SU-DHL-6 (cell line): ENCODE data around the gene SPHKAP.

Experiments
- H2AFZ ChIP-seq: fragments of 200-600 bp; sonication (generic); 2 replicates; pipeline ENCODE4 v1.6.1; 2014; ENCODE audit warnings: low read depth, mild to moderate bottlenecking, moderate library complexity, mixed read lengths, antibody characterized with exemption, low read length; ENCODE audit not compliant: severe bottlenecking
- H3F3A ChIP-seq: fragments of 200-600 bp; shearing (Covaris generic); 2 replicates; pipeline ENCODE4 v1.6.0; 2016; ENCODE audit warnings: antibody characterized with exemption, mild to moderate bottlenecking; ENCODE audit not compliant: insufficient read depth
- H3K27ac ChIP-seq: fragments of 200-600 bp; sonication (generic); 2 replicates; pipeline ENCODE4 v1.5.1; 2016; ENCODE audit warnings: low read depth, mild to moderate bottlenecking, low read length, moderate library complexity, mixed read lengths
- H3K27me3 ChIP-seq: fragments of 200-600 bp; sonication (generic), shearing (Covaris generic); 2 replicates; pipeline ENCODE4 v1.6.0; 2014; ENCODE audit warnings: mild to moderate bottlenecking, low read length
- H3K36me3 ChIP-seq: fragments of 200-600 bp; sonication (generic); 2 replicates; pipeline ENCODE4 v1.6.1; 2014; ENCODE audit warnings: mild to moderate bottlenecking, low read length, mixed read lengths
- H3K4me2 ChIP-seq: fragments of 300-600, 200-600 bp; shearing (Covaris generic), sonication (generic); 2 replicates; pipeline ENCODE4 v1.6.0; 2014; ENCODE audit warnings: low read length, low read depth, mild to moderate bottlenecking; ENCODE audit not compliant: poor library complexity, severe bottlenecking
- H3K4me3 ChIP-seq: fragments of 200-600 bp; sonication (generic); 2 replicates; pipeline ENCODE4 v1.5.1; 2014; ENCODE audit warnings: antibody characterized with exemption, low read length, mild to moderate bottlenecking, mixed read lengths; ENCODE audit not compliant: insufficient read depth, poor library complexity, severe bottlenecking
- H3K79me2 ChIP-seq: fragments of 200-600 bp; sonication (generic); 2 replicates; pipeline ENCODE4 v1.6.1; 2014; ENCODE audit warnings: mild to moderate bottlenecking, low read length, moderate library complexity; ENCODE audit not compliant: insufficient read depth
- H3K9ac ChIP-seq: fragments of 200-600 bp; sonication (generic); 2 replicates; pipeline ENCODE4 v1.7.0; 2014; ENCODE audit warnings: mild to moderate bottlenecking, low read length
- H3K9me2 ChIP-seq: fragments of 200-600 bp; sonication (generic); replicated peaks from 2 replicates; pipeline ENCODE4 v1.6.1; 2014; ENCODE audit warnings: low read length; ENCODE audit not compliant: insufficient read depth
- H3K9me3 ChIP-seq: fragments of 200-600 bp; sonication (generic); 2 replicates; pipeline ENCODE4 v1.6.1; 2014; ENCODE audit warnings: low read length, mixed read lengths; ENCODE audit not compliant: insufficient read depth
- H4K20me1 ChIP-seq: fragments of 200-600 bp; sonication (generic); 2 replicates; pipeline ENCODE4 v1.6.1; 2014; ENCODE audit warnings: low read depth, mild to moderate bottlenecking, antibody characterized with exemption, low read length, moderate library complexity, mixed read lengths
- EZH2phosphoT487 ChIP-seq: fragments of 200-600 bp; sonication (generic), shearing (Covaris generic); conservative IDR thresholded peaks from 2 replicates; pipeline ENCODE4 v1.6.1; 2018; ENCODE audit warnings: mild to moderate bottlenecking, antibody characterized with exemption, low read length, moderate library complexity, mixed read lengths
- TF ChIP-seq, protein P1 (sequence below): fragments of 200-600 bp; sonication (generic); IDR thresholded peaks from one replicate; pipeline ENCODE4 v1.5.1; 2017; ENCODE audit warnings: antibody characterized with exemption, mild to moderate bottlenecking, low read length, moderate library complexity; ENCODE audit not compliant: insufficient read depth, poor library complexity, severe bottlenecking

SPHKAP gene

DNA sequence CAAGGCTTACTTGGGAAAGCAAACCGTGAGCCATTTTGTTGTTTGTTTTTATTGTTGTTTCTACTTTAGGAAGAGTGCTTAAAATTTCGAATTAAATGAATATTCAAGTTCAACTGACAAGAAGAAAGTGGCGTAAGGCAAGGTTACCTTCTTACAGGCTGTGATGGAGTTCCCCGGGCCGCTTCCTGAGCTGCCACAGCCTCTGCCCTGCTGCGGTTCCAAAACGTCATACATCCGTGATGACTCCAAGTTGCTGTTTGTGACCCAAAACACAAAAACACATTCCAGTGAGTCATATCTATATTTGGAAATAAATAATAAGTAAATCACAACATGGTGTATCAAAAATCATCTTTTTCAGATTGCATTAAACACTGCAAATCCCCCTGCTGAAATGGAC, 49.7 kb downstream of the SPHKAP start:
- no peaks in the 10 kb centered on the region for H3K9me2 ChIP-seq

DNA sequence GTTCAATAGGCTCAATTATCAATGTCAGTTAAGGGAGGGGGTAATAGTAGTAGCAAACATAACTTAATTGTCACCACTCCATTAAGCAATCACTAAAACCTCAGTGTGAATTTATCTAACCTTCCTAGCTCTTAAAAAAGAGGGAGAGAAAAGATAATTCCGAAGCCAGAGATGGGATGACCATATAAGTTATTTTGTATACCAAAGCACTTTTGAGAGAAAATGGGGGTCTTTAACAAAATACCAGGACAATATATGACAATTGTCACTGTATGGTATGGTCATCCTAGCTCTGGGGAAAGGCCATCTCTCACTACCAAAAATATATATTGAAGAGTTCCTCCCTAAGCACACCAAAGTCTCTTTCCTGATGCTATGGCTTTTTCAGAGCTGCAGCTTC, 55.1 kb downstream of the SPHKAP start:
- TF ChIP-seq EZH2phosphoT487: no peak
- no peaks in the 10 kb centered on the region for H4K20me1 ChIP-seq
- H2AFZ ChIP-seq: no peak overlapping the region

More for the DNA sequence above, 49.7 kb downstream of the SPHKAP start:
- Histone ChIP-seq H3K9ac (no peak overlapping the region), H3K27ac (no peak overlapping the region), H3K79me2 (no peaks in the 10 kb centered on the region), H3K9me3 (no peaks in the 10 kb centered on the region), H2AFZ (no peak overlapping the region), H3K4me2 (no peak overlapping the region), H3K27me3 (no peaks in the 10 kb centered on the region), H3K4me3 (no peak overlapping the region), H4K20me1 (no peaks in the 10 kb centered on the region), H3K36me3 (no peaks in the 10 kb centered on the region), H3F3A (no peaks in the 10 kb centered on the region)
- TF ChIP-seq, protein P1, sequence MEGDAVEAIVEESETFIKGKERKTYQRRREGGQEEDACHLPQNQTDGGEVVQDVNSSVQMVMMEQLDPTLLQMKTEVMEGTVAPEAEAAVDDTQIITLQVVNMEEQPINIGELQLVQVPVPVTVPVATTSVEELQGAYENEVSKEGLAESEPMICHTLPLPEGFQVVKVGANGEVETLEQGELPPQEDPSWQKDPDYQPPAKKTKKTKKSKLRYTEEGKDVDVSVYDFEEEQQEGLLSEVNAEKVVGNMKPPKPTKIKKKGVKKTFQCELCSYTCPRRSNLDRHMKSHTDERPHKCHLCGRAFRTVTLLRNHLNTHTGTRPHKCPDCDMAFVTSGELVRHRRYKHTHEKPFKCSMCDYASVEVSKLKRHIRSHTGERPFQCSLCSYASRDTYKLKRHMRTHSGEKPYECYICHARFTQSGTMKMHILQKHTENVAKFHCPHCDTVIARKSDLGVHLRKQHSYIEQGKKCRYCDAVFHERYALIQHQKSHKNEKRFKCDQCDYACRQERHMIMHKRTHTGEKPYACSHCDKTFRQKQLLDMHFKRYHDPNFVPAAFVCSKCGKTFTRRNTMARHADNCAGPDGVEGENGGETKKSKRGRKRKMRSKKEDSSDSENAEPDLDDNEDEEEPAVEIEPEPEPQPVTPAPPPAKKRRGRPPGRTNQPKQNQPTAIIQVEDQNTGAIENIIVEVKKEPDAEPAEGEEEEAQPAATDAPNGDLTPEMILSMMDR: no peak
- TF ChIP-seq EZH2phosphoT487: no peak

DNA sequence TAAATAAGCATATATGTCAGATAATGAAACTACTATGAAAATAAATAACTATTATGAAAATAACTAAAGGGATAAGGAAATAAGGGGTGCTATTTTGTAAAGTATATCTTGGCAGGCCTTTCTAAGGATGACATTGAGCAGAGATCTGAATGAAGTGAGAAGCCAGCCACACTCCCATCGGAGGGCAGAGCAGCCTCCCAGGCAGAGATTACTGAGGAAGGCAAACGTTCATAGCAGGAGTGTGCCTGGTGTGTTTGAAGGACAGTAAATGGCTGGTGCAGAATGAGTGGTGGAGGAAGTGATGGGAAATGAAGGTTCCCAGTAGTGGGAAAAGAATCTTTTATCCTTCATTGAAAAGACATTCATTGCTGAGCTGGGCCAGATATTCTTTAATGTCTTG, 62.5 kb downstream of the SPHKAP start:
- no peak overlapping the region for H3K27ac ChIP-seq
- no peak overlapping the region for H2AFZ ChIP-seq
- no peaks in the 10 kb centered on the region for H3K79me2 ChIP-seq
- TF ChIP-seq, protein P1: no peak
- TF ChIP-seq EZH2phosphoT487: no peak
- H3K9ac ChIP-seq: no peak overlapping the region
- H4K20me1 ChIP-seq: no peaks in the 10 kb centered on the region
- no peaks in the 10 kb centered on the region for H3K9me3 ChIP-seq
- no peak overlapping the region for H3K4me2 ChIP-seq
- H3K36me3 ChIP-seq: no peaks in the 10 kb centered on the region
- H3K27me3 ChIP-seq: no peaks in the 10 kb centered on the region
- H3K4me3 ChIP-seq: no peak overlapping the region
- H3F3A ChIP-seq: no peaks in the 10 kb centered on the region
- no peaks in the 10 kb centered on the region for H3K9me2 ChIP-seq

More for the DNA sequence above, 55.1 kb downstream of the SPHKAP start:
- Histone ChIP-seq H3K4me3 (no peak overlapping the region), H3K36me3 (no peaks in the 10 kb centered on the region), H3F3A (no peaks in the 10 kb centered on the region), H3K4me2 (no peak overlapping the region), H3K27ac (no peak overlapping the region), H3K9ac (no peak overlapping the region), H3K27me3 (no peaks in the 10 kb centered on the region), H3K9me3 (no peaks in the 10 kb centered on the region), H3K79me2 (no peaks in the 10 kb centered on the region), H3K9me2 (no peaks in the 10 kb centered on the region)

DNA sequence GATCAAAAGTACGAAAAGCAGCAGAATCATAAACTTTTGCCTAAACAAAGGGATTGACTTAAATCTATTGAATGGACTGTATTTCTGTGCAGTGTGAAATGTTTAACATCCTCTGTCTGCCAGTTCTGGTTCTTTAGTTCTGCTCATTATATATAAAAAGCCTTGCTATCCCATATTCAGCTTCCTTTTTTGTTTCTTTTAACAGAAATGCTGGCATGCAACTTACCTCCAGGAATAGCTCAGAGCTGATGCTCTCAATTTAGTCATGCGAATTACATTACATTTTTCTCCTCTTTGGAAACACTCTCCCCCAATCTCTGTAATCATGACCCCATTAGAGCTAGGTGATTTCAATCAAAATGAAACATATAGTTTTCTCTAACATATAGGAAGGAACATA, 73.6 kb downstream of the SPHKAP start:
- H4K20me1 ChIP-seq: no peaks in the 10 kb centered on the region
- no peak overlapping the region for H2AFZ ChIP-seq
- no peak overlapping the region for H3K4me3 ChIP-seq
- no peaks in the 10 kb centered on the region for H3K9me3 ChIP-seq
- H3F3A ChIP-seq: no peaks in the 10 kb centered on the region
- no peak overlapping the region for H3K27ac ChIP-seq
- H3K79me2 ChIP-seq: no peaks in the 10 kb centered on the region
- H3K4me2 ChIP-seq: no peak overlapping the region
- TF ChIP-seq, protein P1: no peak
- TF ChIP-seq EZH2phosphoT487: no peak
- no peaks in the 10 kb centered on the region for H3K36me3 ChIP-seq
- no peaks in the 10 kb centered on the region for H3K9me2 ChIP-seq
- H3K27me3 ChIP-seq: no peaks in the 10 kb centered on the region
- no peak overlapping the region for H3K9ac ChIP-seq
